ENCODE results near the gene EML4. TPM values are rescaled to one million over a fixed set of nuclear protein-coding genes. Genes with fewer than 3 reads are reported as not detected.
A peak's percentile ranks its signal among the peaks of the same experiment; 100 is the strongest.

The EML4 gene
- polyA plus RNA-seq, 1 donor (not counting 4 experiments of a cell fraction or from before 2014, with no cell fraction given) = 36.4 TPM

DNA sequence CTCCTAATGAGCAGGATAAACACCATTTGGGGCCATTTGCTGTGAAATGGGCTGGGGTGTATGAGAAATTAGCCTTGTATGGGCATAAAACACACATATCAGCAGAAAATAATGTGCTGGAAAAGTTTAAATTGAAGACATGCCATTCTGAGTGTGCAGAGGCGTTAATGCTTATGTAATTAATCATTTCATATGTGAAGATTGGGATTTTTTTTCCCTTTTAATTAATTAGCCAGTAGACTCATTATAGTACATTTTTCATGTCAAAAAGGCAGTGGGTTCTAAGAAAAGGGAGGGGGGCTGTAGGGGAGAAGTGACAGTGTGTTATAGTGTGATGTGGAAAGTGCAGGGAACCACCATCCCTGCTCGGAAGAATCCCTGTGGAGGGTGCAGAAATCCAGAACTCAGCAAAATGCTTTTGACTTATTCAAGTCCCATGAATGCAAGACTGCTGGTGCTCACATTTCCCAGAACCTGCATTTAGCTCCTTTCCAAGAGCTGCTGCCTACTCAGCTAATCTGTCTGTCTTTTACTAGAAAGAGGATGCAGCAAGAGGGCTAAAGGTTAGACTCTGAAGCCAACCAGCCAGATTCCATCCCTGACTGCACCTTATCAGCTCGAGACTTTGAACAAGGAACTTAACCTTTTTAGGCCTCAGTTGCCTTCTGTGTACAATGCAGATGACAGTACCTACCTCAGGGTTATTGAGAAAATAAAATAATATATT, 203.5 kb downstream of the EML4 start:
- no peaks in the 10 kb centered on the region for H3K9me1 ChIP-seq (ENCODE audit: control insufficient read depth, extremely low read depth, insufficient read depth, low read length)
- no peak overlapping the region for H3K9ac ChIP-seq (ENCODE audit: control insufficient read depth, extremely low read depth, insufficient read depth, low read length)
- H3K4me2 ChIP-seq (ENCODE audit: control insufficient read depth, extremely low read depth, insufficient read depth, low read depth, low read length) = peak overlapping the region; percentile 92
- dilution Hi-C loops (cut with MboI; ENCODE audit: extremely low pct_ligation_motif_present, low sequenced_read_pairs) = no loop called here
- H3K27ac ChIP-seq (ENCODE audit: control insufficient read depth, insufficient read depth, low read length) = peak overlapping the region; percentile 93
- no peaks in the 10 kb centered on the region for H3K9me3 ChIP-seq (ENCODE audit: control insufficient read depth, low read depth, low read length)
- no peaks in the 10 kb centered on the region for H4K20me1 ChIP-seq (ENCODE audit: control insufficient read depth, extremely low read depth, insufficient read depth, low read length)
- FAIRE-seq = no peak
- H3K36me3 ChIP-seq (ENCODE audit: control insufficient read depth in 2 of 2, extremely low read depth in 1 of 2, insufficient read depth in 2 of 2, low read length in 2 of 2) = no peaks in the 10 kb centered on the region
- peak overlapping the region in 2 of 3 experiments; percentile 11 to 61 for H3K4me3 ChIP-seq (ENCODE audit: control insufficient read depth in 2 of 3, extremely low read depth in 1 of 3, insufficient read depth in 2 of 3, low read depth in 1 of 3, low read length in 3 of 3)
- no peaks in the 10 kb centered on the region for H3K79me2 ChIP-seq (ENCODE audit: control insufficient read depth, insufficient read depth, low read length)
- H3K4me1 ChIP-seq (ENCODE audit: control insufficient read depth, extremely low read depth, insufficient read depth, low read length) = peaks cover 46% of the 10 kb centered on the region
- no peaks in the 10 kb centered on the region for H3K27me3 ChIP-seq (ENCODE audit: control insufficient read depth, extremely low read depth, insufficient read depth, low read length)
- no peak overlapping the region for H2AFZ ChIP-seq (ENCODE audit: control insufficient read depth, low read length)
- TF ChIP-seq EZH2 (IDR thresholded peaks at IDR 0.05; ENCODE audit: low read length) = no peak
- TF ChIP-seq, protein P1, sequence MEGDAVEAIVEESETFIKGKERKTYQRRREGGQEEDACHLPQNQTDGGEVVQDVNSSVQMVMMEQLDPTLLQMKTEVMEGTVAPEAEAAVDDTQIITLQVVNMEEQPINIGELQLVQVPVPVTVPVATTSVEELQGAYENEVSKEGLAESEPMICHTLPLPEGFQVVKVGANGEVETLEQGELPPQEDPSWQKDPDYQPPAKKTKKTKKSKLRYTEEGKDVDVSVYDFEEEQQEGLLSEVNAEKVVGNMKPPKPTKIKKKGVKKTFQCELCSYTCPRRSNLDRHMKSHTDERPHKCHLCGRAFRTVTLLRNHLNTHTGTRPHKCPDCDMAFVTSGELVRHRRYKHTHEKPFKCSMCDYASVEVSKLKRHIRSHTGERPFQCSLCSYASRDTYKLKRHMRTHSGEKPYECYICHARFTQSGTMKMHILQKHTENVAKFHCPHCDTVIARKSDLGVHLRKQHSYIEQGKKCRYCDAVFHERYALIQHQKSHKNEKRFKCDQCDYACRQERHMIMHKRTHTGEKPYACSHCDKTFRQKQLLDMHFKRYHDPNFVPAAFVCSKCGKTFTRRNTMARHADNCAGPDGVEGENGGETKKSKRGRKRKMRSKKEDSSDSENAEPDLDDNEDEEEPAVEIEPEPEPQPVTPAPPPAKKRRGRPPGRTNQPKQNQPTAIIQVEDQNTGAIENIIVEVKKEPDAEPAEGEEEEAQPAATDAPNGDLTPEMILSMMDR (optimal IDR thresholded peaks at IDR 0.05 in 1 of 3, IDR thresholded peaks at IDR 0.05 in 1 of 3, conservative IDR thresholded peaks at IDR 0.05 in 1 of 3; ENCODE audit: extremely low read depth in 1 of 3, insufficient read depth in 2 of 3, low read length in 3 of 3) = no peak
- no peak for DNase-seq (ENCODE audit: low read depth, low spot score)

DNA sequence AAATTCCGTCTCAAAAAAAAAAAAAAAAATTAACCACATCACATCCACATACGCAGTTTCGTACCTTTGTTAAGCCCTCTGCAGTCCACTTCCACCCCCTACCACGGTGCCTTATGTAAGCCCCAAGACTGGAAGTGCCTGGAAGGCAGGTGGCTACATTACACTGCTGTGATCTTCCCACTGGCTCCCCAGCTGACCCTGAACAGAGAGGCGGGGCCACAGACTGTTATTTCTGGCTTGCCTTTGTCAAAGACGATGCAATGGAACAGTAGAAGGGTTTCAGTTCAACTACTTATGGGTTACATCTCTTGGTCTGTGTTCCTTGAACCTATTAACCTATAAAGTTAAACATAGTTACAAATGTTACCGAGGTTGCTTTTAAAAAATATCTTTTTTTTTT, 207.6 kb downstream of the EML4 start:
- H3K27ac ChIP-seq (ENCODE audit: control insufficient read depth, insufficient read depth, low read length) = no peak overlapping the region
- H3K4me1 ChIP-seq (ENCODE audit: control insufficient read depth, extremely low read depth, insufficient read depth, low read length) = peaks cover 12% of the 10 kb centered on the region
- no peak overlapping the region for H3K4me3 ChIP-seq (ENCODE audit: control insufficient read depth in 2 of 3, extremely low read depth in 1 of 3, insufficient read depth in 2 of 3, low read depth in 1 of 3, low read length in 3 of 3)
- dilution Hi-C loops (cut with MboI; ENCODE audit: extremely low pct_ligation_motif_present, low sequenced_read_pairs) = no loop called here
- H3K4me2 ChIP-seq (ENCODE audit: control insufficient read depth, extremely low read depth, insufficient read depth, low read depth, low read length) = no peak overlapping the region
- H3K9ac ChIP-seq (ENCODE audit: control insufficient read depth, extremely low read depth, insufficient read depth, low read length) = no peak overlapping the region
- no peaks in the 10 kb centered on the region for H3K9me3 ChIP-seq (ENCODE audit: control insufficient read depth, low read depth, low read length)
- no peaks in the 10 kb centered on the region for H3K27me3 ChIP-seq (ENCODE audit: control insufficient read depth, extremely low read depth, insufficient read depth, low read length)
- FAIRE-seq (no peak), DNase-seq (ENCODE audit: low read depth, low spot score) (no peak)
- no peaks in the 10 kb centered on the region for H4K20me1 ChIP-seq (ENCODE audit: control insufficient read depth, extremely low read depth, insufficient read depth, low read length)
- TF ChIP-seq, protein P1 (optimal IDR thresholded peaks at IDR 0.05 in 1 of 3, IDR thresholded peaks at IDR 0.05 in 1 of 3, conservative IDR thresholded peaks at IDR 0.05 in 1 of 3; ENCODE audit: extremely low read depth in 1 of 3, insufficient read depth in 2 of 3, low read length in 3 of 3) = no peak
- no peak for TF ChIP-seq EZH2 (IDR thresholded peaks at IDR 0.05; ENCODE audit: low read length)
- no peaks in the 10 kb centered on the region for H3K9me1 ChIP-seq (ENCODE audit: control insufficient read depth, extremely low read depth, insufficient read depth, low read length)
- no peaks in the 10 kb centered on the region for H3K79me2 ChIP-seq (ENCODE audit: control insufficient read depth, insufficient read depth, low read length)
- H3K36me3 ChIP-seq (ENCODE audit: control insufficient read depth in 2 of 2, extremely low read depth in 1 of 2, insufficient read depth in 2 of 2, low read length in 2 of 2) = no peaks in the 10 kb centered on the region
- H2AFZ ChIP-seq (ENCODE audit: control insufficient read depth, low read length) = no peak overlapping the region

All from keratinocyte (primary cell).